NCI-H1092 (cell line): Measurements from ENCODE around the gene GAS2L2.
"Not testable (repeated sequence)": the region's sequence is repeated elsewhere in the genome, so short reads cannot be mapped to it uniquely, and the experiment has no call there.

ENCODE experiments used
- DNase-seq: peaks from one replicate; lab custom pipeline; 2025; lab: John Stamatoyannopoulos, UW

The GAS2L2 gene

DNA sequence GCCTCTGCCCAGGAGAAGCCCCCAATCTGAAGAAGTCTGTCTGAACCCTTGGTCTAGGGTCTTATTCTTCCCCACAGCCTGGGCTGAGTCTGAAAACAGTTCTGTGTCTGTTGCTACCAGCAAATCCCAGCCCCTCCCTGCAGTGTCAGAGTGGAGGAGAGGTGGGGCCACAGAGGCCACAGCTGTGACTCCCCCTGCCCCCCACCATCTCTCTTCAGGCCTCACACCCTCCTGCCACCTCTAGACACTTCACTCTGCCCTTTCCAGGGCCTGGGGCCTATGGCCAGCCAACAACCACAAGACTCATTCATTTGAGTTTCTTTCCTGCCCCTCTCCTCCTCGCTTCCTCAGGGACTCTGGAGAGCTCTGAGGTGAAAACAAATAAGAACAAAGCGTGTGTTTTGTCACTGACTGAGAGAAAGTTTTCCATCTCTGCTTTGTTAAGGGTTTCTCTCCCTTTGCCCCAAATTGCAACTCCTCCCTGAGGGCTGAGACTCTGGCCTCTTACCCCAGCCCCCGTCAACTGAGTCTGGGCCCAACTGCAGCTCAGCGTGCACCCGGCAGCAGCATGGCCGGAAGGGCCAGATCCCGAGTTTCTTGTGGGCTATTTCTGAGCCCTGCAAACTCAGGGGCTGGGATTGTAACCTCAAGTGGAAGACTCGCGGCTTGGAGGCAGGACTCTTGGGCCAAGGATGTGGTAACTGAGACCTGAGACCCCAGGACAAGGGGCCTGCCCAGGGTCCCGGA lies 20.8 kb upstream of the GAS2L2 start:
- no peak for DNase-seq

GRCh38 chr17:35773129-35773528 lies 20.1 kb upstream of the GAS2L2 start:
- DNase-seq = no peak

DNA sequence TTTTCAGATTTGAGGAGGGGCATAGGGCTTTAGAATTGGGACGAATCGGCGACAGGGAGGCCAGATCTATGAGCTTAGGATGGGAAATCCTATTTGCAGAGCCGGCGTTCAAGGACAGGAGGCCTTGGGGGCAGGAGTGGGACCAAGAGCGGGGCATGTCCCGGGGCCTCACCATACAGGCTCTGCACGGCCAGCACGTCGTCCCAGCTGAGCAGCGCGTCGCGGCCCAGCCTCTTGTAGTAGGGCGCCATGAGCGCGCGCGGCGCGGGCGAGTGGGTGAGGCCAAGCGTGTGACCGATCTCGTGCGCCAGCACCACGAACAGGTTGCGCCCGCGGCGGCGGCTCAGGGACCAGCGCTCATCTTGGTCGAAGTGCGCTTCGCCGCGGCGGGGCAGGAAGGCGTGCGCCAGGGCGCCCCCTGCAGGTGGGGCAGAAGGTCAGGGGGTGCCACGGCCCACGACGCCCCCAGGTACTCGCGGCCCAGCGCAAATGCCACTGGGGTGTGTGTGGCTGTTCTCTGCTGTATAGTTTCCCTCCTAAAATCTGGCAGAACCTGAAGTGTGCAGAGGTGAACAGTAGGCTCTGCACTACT lies 17.0 kb upstream of the GAS2L2 start:
- DNase-seq = no peak

DNA sequence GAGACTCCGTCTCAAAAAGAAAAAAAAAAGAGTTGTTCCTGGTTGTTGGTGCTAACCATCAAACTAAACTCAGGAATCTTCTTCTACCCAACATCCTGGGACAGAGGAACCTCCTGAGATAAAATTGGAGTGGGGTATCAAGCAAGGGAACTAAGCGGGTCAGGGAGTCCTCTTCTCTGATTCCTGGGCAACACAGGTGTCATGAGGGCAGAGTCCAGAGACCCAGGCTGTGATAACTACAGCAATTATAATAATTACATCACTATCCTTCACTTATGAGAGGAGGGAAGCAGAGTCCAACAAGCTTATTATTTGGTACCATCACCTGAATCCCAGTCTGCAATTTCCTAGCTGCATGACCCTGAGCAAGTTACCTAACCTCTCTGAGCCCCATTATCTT lies 15.8 kb upstream of the GAS2L2 start:
- DNase-seq = no peak

DNA sequence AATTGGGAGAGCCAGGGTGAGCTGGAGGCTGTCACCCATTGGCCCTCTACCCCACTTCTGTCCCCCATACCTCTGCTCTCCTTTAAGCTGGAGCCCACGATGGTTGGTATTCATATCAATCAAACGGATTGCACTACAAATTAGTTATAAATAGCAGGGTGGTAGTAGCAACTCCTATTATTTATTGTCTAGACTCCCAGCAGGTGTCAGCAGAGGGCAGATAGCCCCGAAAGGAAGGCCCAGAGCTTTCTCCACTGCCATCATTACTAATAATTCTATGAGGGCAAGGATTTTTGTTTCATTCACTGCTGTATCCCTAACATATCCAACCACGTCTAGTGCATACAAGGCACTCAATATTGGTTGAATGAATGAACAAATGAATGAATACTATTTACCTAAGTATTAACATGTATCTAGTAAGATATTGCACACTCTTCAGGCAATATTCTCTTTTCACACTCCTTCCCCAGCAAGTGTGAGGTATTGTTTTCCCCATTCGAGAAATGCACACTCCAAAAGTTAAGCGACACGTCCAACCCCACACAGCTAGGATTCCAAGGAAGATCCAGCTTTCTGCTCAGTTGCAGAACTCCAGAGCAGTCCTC lies 14.0 kb upstream of the GAS2L2 start:
- peak; percentile 12 for DNase-seq

DNA sequence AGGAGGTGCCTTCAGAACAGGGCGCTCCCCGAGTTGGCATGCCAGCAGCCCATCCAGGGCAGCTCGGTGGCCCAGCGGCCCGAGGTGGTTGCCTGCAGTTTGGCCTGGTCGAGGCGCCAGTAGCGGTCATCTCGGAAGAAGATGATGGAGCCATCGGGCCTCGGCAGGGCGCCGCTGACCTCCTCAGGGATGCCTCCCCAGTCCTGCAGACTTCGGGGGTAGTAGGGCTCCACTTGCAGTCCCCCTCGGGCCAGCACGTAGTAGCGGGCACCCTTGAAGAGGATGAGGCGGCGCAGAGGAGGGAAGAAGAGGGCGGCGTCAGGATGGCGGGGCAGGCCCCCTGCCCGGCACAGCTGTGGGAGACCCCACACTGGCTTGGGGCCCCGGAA lies 13.4 kb upstream of the GAS2L2 start:
- no peak for DNase-seq

DNA sequence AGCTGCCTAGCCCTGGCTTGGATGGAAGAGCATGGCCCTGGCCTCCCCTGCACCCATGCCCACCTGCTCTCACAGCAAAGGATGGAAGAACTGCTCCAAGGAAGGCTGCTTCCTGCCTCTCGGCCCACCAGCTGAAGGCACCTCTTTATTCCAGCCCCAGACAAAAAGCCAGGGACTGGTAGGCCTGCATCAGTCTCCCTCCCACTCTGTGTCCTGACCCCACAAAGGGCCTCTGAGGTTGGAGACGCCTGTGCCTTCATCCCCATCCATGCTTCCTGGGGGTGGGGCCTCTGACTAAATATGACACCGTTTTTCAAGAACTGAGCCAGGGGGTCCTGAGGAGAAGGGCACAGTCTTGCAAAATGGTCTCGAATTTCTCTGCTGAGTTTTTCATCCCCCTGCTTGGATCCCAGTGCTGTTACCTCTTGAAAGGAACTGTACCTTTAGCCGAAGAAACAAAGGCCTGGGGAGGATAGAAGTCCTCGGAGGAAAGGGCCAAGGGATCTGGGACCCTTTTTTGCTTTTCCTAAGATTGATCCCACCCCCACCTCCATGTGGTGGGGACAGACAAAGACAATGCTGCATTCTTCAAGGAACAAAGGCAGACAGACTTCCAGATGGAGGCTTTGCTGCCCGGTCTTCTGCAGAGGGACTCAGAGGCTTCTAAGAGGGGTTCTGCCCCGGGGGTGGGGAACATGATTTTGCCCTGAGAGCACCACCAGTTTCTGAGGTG lies 12.9 kb upstream of the GAS2L2 start:
- no peak for DNase-seq

- no peak for DNase-seq
Measured at GRCh38 chr17:35765086-35765710, 12.2 kb upstream of the GAS2L2 start.

DNA sequence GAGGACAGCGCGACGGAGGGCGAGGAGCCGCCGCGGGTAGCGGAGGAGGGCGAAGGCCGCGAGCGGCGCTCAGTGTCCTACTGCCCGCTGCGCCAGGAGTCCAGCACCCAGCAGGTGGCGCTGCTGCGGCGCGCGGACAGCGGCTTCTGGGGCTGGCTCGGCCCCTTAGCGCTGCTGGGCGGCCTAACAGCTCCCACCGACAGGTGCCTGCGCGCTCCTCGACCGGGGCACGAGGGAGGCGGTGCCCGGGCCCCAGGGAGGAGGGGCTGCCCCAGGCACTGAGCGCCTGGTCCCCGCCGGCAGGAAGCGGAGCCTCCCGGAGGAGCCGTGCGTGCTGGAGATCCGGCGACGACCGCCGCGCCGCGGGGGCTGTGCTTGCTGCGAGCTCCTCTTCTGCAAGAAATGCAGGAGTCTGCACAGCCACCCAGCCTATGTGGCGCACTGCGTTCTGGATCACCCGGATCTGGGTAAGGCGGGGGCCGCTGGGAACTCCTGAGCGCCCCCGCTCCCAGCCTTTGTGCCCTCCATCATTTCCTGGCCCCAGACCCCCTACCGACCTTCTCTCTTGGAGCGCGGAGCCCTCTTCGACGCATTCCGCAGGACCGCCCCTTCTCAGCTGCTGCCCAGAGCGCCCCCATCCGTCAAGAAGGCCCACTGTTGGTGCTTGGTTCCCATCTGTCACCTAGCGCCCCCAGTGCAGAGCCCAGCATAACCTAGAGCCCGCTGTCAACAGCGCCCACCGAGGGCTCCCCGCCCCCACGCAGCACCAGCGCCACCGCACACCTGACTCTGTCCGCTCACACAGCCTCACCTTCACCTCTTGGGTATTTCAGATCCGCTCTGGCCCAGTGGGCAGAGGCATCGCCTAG lies 11.3 kb upstream of the GAS2L2 start:
- peak; percentile 86 for DNase-seq

- DNase-seq = no peak
Measured at GRCh38 chr17:35763767-35764122, 10.7 kb upstream of the GAS2L2 start.

- DNase-seq = no peak
Measured at GRCh38 chr17:35761601-35762000, 8.6 kb upstream of the GAS2L2 start.

DNA sequence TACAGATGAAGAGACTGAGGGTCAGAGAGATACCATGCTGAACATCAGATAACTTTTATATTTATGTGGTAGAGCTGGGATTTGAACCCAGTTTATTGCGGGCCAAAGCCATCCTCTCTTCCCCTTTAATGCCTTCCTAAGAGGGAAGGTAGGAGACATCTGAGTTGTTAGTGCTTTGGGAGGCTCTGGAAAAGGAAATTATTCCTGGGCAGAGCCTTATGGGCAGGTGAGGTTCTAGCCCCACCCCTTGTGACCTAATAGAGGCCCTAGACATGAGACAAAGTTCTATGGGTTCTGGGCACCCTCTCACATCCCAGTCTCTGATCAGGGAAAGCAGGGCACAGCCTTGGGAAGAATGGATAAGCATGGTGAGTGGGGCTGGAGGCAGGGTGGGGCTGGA lies 7.5 kb upstream of the GAS2L2 start, which contains the start of gene C17orf50:
TSS of gene C17orf50 (plus strand) at position 301 of the 400 bp plus-strand sequence. CDS start at position 356, 55 bp downstream.
- no peak for DNase-seq

- no peak for DNase-seq
Measured at GRCh38 chr17:35757243-35757642, 4.2 kb upstream of the GAS2L2 start.

DNA sequence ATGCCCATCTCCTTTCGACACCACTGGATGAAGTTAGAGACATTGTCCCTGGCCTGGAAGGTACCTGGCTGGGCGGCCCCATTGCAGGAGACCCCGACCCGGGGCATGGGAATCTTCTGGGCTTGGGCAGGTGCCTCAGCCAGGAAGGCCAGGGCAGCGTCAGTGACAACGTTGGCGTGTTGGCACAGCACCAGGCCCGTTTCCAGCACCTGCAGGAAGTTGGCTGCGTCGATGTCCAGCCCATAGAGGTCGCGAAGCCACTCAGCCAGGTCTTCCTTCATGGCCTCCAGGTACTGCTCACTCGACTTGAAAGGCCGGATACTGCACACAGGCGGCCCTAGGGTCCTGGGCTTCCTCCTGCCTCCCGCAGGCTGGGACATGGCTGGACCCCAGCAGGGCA lies 568 bp downstream of the GAS2L2 start:
- DNase-seq = no peak

DNA sequence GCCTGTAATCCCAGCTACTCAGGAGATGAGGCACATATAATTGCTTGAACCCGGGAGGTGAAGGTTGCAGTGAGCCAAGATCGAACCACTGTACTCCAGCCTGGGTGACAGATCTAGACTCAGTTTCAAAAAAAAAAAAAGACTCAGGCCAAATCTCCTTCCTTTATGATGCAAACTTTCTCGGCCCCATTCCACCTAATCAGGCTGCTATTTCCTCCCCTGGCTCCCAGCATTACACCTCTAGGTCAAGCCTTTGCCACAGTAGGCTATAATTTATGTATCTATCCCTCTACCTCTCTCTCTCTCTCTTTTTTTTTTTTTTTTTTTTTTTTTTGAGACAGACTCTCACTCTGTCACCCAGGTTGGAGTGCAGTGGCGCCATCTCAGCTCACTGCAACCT lies 1.5 kb downstream of the GAS2L2 start:
- DNase-seq = not testable (repeated sequence)

DNA sequence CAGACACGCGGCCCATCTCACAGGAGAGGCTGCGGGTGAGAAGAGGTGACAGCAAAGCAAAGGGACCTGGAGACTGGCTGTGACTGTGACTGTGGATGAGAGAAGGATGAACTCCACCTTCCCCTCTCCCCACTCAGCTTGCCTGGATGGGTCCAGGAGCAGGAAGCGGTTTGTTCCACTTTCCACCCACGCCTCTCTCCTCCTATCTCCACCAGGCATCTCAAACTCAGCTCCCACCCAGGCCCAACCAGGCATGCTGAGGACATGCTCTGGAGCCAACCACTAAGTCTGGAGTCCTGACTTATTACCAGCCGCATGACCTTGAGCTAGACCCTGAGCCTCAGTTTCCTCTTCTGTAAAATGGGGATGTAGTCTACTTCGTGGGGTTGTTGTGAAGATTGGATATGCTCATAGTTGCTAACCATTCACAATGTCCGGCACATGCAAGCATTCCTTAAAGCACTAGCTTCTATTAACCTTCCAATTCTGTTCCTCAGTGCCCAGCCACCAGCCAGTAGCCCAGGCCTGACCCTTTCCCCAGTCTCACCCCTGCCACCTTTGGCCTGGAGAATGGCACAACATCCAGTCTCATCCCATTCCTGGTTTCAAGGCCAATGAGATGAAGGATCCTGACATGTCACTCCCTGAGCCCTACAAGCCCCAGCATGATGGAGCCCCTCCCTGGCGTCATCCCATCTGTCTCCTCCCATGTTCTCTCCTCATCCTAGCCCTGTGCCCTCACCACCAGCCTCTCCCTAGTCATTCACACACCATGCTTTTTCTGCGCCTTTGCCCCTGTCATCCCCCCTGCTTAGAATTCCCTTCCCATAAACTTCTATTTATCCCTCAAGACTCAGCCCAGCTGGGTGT lies 2.3 kb downstream of the GAS2L2 start:
- no peak for DNase-seq

GRCh38 chr17:35749560-35750412 lies 3.3 kb downstream of the GAS2L2 start:
- no peak for DNase-seq

DNA sequence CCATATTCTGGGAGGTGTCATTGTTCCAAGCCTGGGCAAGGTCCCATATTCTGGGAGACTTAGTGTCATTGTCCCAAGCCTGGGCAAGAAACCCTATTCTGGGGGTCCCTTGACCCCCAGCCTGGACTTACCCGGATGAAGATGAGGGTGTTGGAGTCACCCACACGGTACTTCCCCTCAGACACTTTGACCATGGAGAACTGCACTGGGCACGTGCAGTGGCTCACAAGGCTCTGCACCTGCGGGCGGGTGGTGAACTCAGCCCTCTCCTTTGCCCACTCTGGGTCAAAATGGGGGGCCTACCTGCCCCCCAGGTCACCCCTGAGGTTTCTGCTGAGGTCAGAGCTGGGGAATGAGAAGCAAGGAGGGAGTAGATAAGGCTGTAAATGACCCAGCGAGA lies 4.1 kb downstream of the GAS2L2 start:
- DNase-seq = no peak

- no peak for DNase-seq
Measured at GRCh38 chr17:35748341-35748841, 4.6 kb downstream of the GAS2L2 start.
